Neural cell (in vitro differentiated cells): Measurements from ENCODE around the gene AFF3. TPM values are rescaled to one million over a fixed set of nuclear protein-coding genes. Genes with fewer than 3 reads are reported as not detected.

Experiments
- H2AFZ ChIP-seq: fragments of 200-600, 300-800 bp; sonication (generic), shearing (Covaris generic); 2 replicates; pipeline ENCODE4 v1.6.0; 2014; ENCODE audit warnings: low read depth, mild to moderate bottlenecking, antibody characterized with exemption, low read length, moderate library complexity
- H3F3A ChIP-seq: fragments of 200-600 bp; shearing (Covaris generic); 2 replicates; pipeline ENCODE4 v1.6.1; 2016; ENCODE audit warnings: mild to moderate bottlenecking, moderate library complexity, mixed read lengths, antibody characterized with exemption, low read length; ENCODE audit not compliant: insufficient read depth, poor library complexity, severe bottlenecking
- H3K27ac ChIP-seq: fragments of 200-600, 300-800 bp; sonication (generic), shearing (Covaris generic); 2 replicates; pipeline ENCODE4 v1.5.1; 2014; ENCODE audit warnings: mild to moderate bottlenecking, low read length, moderate library complexity
- H3K27me3 ChIP-seq: fragments of 300-800, 200-600 bp; sonication (generic), shearing (Covaris generic); 2 replicates; pipeline ENCODE4 v1.6.0; 2014; ENCODE audit warnings: mild to moderate bottlenecking, low read depth, low read length, moderate library complexity; ENCODE audit not compliant: insufficient read depth
- H3K36me3 ChIP-seq: fragments of 300-800, 200-600 bp; sonication (generic), shearing (Covaris generic); 2 replicates; pipeline ENCODE4 v1.5.1; 2014; ENCODE audit warnings: mild to moderate bottlenecking, antibody characterized with exemption, low read length, moderate library complexity; ENCODE audit not compliant: insufficient read depth
- H3K4me2 ChIP-seq: fragments of 300-800, 200-600 bp; sonication (generic), shearing (Covaris generic); 2 replicates; pipeline ENCODE4 v1.6.0; 2014; ENCODE audit warnings: mild to moderate bottlenecking, low read length
- H3K4me3 ChIP-seq: fragments of 300-800, 200-600 bp; sonication (generic), shearing (Covaris generic); 2 replicates; pipeline ENCODE4 v1.5.1; 2014; ENCODE audit warnings: mild to moderate bottlenecking, low read length, moderate library complexity
- H3K79me2 ChIP-seq: fragments of 200-600 bp; shearing (Covaris generic); replicated peaks from 2 replicates; pipeline ENCODE4 v1.6.0; 2014; ENCODE audit warnings: mild to moderate bottlenecking, low read length, moderate library complexity; ENCODE audit not compliant: insufficient read depth
- H3K9ac ChIP-seq: fragments of 300-800, 200-600 bp; sonication (generic), shearing (Covaris generic); 2 replicates; pipeline ENCODE4 v1.6.1; 2016; ENCODE audit warnings: mild to moderate bottlenecking, low read length, mixed read lengths
- H3K9me2 ChIP-seq: fragments of 200-600 bp; shearing (Covaris generic); 2 replicates; pipeline ENCODE4 v1.6.1; 2016; ENCODE audit warnings: mild to moderate bottlenecking, low read length, mixed read lengths; ENCODE audit not compliant: insufficient read depth
- H3K9me3 ChIP-seq: fragments of 200-600, 300-800 bp; sonication (generic), shearing (Covaris generic); 2 replicates; pipeline ENCODE4 v1.6.1; 2016; ENCODE audit warnings: mild to moderate bottlenecking, mixed run types, low read length, moderate library complexity, mixed read lengths
- H4K20me1 ChIP-seq: fragments of 200-600 bp; shearing (Covaris generic); 2 replicates; pipeline ENCODE4 v1.6.1; 2016; ENCODE audit warnings: mild to moderate bottlenecking, mixed run types; ENCODE audit not compliant: insufficient read depth
- CTCF ChIP-seq: fragments of 450-650 bp; IDR thresholded peaks from 2 replicates; pipeline ENCODE4 v1.5.1; 2014; ENCODE audit warnings: antibody characterized with exemption, mild to moderate bottlenecking, moderate library complexity; ENCODE audit not compliant: poor library complexity, severe bottlenecking
- EP300 ChIP-seq: fragments of 450-650 bp; conservative IDR thresholded peaks from 2 replicates; pipeline ENCODE4 v1.6.1; 2014; ENCODE audit warnings: antibody characterized with exemption, mild to moderate bottlenecking, moderate library complexity; ENCODE audit not compliant: poor library complexity, severe bottlenecking
- EZH2 ChIP-seq: fragments of 200-600, 300-800 bp; shearing (Covaris generic), sonication (generic); IDR thresholded peaks from 2 replicates; pipeline ENCODE4 v1.6.1; 2014; ENCODE audit warnings: antibody characterized with exemption, low read length, borderline replicate concordance, mild to moderate bottlenecking; ENCODE audit not compliant: insufficient read depth, poor library complexity, severe bottlenecking
- MXI1 ChIP-seq: fragments of 450-650 bp; conservative IDR thresholded peaks from 2 replicates; pipeline ENCODE4 v1.6.1; 2014; ENCODE audit warnings: antibody characterized with exemption, mild to moderate bottlenecking; ENCODE audit not compliant: poor library complexity, severe bottlenecking
- POLR2AphosphoS5 ChIP-seq: IDR thresholded peaks from 2 replicates; pipeline ENCODE4 v1.6.1; 2012
- RAD21 ChIP-seq: fragments of 450-650 bp; conservative IDR thresholded peaks from 2 replicates; pipeline ENCODE4 v1.6.1; 2014; ENCODE audit warnings: antibody characterized with exemption, mild to moderate bottlenecking, moderate library complexity
- REST ChIP-seq: IDR thresholded peaks from 2 replicates; pipeline ENCODE4 v1.6.1; 2012; ENCODE audit warnings: borderline replicate concordance
- SMC3 ChIP-seq: fragments of 450-650 bp; conservative IDR thresholded peaks from 2 replicates; pipeline ENCODE4 v1.6.1; 2014; ENCODE audit warnings: antibody characterized with exemption, mild to moderate bottlenecking, moderate library complexity; ENCODE audit not compliant: poor library complexity
- TAF1 ChIP-seq: IDR thresholded peaks from 2 replicates; pipeline ENCODE4 v1.6.1; 2012; ENCODE audit warnings: low read depth
- polyA plus RNA-seq: library from polyadenylated mRNA; depleted of rRNA; stranded (reverse); fragments of >200 nt; gene quantifications from 2 replicates; pipeline ENCODE4 v1.2.3, GENCODE V29; 2014

AFF3 gene
- polyA plus RNA-seq, 1 donor from 2014 or later = 5.1 TPM

DNA sequence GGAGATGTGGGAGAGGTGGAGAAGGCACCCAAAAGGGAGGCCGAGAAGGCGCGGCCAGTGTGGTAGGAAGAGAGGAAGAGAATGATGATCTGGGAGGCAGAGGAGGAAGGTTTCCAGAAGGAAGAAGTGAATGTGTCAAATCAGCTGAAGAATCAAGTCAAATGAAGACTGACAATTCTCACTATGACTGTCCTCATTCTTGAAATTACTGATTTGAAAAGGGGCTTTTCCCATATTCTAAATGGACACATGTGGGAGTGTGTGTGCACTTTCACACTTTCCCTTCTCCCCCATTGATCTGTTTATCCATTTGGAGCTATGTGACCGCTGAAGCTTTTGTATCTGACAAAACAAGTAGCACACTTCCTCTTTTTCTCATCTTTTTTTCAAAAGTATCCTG is 6.1 kb downstream of the AFF3 start:
- no peak overlapping the region for H3K4me2 ChIP-seq
- no peaks in the 10 kb centered on the region for H3K36me3 ChIP-seq
- no peaks in the 10 kb centered on the region for H3K27me3 ChIP-seq
- no peaks in the 10 kb centered on the region for H3K9me3 ChIP-seq
- H3F3A ChIP-seq = no peaks in the 10 kb centered on the region
- no peak overlapping the region for H3K9ac ChIP-seq
- TF ChIP-seq TAF1 (no peak), RAD21 (no peak), EP300 (no peak), EZH2 (no peak), MXI1 (no peak), POLR2AphosphoS5 (no peak), SMC3 (no peak), CTCF (no peak), REST (no peak)
- H2AFZ ChIP-seq = no peak overlapping the region
- H3K79me2 ChIP-seq = no peaks in the 10 kb centered on the region
- no peak overlapping the region for H3K27ac ChIP-seq
- H4K20me1 ChIP-seq = no peaks in the 10 kb centered on the region
- H3K4me3 ChIP-seq = no peak overlapping the region
- H3K9me2 ChIP-seq = no peaks in the 10 kb centered on the region

GRCh38 chr2:100135415-100135814 is 7.0 kb downstream of the AFF3 start:
- Histone ChIP-seq H3K4me3 (no peak overlapping the region), H2AFZ (no peak overlapping the region), H3K9me2 (no peaks in the 10 kb centered on the region), H3K9me3 (no peaks in the 10 kb centered on the region), H4K20me1 (no peaks in the 10 kb centered on the region), H3K79me2 (no peaks in the 10 kb centered on the region), H3K27ac (no peak overlapping the region), H3K36me3 (no peaks in the 10 kb centered on the region), H3K27me3 (no peaks in the 10 kb centered on the region), H3F3A (no peaks in the 10 kb centered on the region), H3K9ac (no peak overlapping the region), H3K4me2 (no peak overlapping the region)
- TF ChIP-seq RAD21 (no peak), EZH2 (no peak), TAF1 (no peak), EP300 (no peak), SMC3 (no peak), CTCF (no peak), POLR2AphosphoS5 (no peak), REST (no peak), MXI1 (no peak)
